IPS DF 4.7 (cell line): ENCODE measurements around the gene PRKRIP1.
"Not testable (repeated sequence)": the region's sequence is repeated elsewhere in the genome, so short reads cannot be mapped to it uniquely, and the experiment has no call there.

ENCODE experiments used
- DNase-seq: peaks from one replicate; pipeline ENCODE4 v3.0.0-alpha.2; 2013; ENCODE audit warnings: low spot score; ENCODE audit errors: extremely low read depth

PRKRIP1 gene

DNA sequence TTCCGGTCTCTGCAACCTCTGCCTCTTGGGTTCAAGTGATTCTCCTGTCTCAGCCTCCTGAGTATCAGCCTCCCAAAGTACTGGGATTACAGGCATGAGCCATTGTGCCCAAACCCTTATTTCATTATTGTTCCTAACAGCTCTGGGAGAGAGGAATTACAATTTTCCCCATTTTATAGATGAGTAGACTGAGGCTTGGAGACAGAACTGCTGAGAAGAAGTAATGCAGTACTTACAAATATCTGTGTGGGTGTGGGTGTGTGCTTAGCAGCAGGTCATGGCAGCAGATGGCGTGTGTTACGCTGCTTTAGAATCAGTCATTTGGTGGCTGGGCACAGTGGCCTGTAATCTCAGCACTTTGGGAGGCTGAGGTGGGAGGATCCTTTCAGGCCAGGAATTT is 7.4 kb downstream of the PRKRIP1 start:
- DNase-seq, result no peak

DNA sequence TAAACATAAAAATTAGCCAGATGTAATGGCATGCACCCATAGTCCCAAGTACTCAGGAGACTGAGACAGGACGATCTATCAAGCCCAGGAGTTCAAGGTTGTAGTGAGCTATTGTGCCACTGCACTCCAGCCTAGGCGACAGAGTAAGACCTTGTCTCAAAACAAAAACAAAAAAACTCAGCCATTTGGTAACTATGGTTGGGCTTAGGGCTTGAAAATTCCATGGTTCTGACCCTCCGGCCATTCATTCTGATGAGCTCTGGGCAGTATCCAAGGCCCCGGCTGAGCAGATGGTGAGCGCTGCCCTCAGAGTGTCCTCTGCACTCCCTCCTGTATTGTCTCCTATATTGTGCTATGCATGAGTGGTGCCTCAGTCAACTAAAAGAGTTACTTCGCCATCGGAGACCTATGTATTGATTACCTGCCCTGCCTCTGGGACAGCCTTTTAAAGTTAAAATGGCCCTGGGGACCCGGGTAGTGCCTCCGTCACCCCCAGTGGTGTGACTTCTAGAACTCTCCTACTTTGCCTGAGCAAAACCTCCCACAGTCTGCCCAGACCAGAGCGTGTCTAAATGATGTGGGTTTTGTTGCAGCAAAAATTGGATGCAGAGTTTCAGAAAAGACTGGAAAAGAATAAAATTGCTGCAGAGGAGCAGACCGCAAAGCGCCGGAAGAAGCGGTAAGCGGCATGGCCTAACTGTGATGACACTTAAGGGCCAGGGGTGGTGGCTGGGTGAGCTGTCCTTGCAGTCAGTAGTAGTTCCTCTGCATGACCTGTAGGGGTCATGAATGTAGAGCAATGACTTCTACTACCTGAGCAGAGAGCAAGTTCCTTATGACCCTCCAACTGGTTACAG is 8.1 kb downstream of the PRKRIP1 start:
- no peak for DNase-seq

- not testable (repeated sequence) for DNase-seq
These were observed 8.7 kb downstream of the PRKRIP1 start for GRCh38 chr7:102404862-102405188.

DNA sequence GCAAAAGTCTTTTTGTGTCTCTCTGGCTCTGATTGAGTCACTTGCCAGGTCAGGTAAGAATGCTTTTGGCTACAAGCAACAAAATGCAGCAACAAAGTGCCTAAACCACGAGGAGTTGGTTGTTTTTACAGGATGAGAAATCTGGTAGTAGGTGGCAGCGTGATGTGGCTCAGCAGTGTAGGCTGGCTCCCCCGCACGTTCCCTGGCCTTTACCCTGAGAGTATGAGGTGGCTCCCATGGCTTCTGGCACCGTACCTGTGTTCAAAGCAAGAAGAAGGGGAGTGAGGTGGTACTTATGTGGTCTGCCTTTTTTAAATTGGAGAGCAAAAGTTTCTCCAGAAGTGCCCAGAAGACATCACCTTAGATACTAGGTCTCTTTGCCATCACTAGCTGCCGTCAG is 11.7 kb downstream of the PRKRIP1 start:
- DNase-seq, result no peak

- not testable (repeated sequence) for DNase-seq
These were observed 12.4 kb downstream of the PRKRIP1 start for GRCh38 chr7:102408530-102408929.

DNA sequence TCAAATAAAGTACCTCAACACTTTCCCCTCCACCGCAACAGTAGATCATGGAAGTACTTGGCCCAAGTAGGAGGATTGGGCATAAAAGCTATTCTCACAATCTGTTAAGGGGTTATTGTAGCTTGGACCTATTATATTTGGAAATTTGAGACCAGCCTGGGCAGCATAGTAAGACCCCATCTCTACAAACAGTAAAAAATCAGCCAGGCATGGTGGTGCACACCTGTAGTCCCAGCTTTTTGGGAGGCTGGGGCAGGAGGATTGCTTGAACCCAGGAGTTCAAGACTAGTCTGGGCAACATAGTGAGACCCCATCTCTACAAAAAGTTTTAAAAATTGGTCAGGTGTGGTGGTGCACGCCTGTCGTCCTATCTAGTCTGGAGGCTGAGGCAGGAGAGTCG is 13.2 kb downstream of the PRKRIP1 start:
- no peak for DNase-seq

GRCh38 chr7:102410123-102410522 is 14.0 kb downstream of the PRKRIP1 start:
- DNase-seq, result no peak

DNA sequence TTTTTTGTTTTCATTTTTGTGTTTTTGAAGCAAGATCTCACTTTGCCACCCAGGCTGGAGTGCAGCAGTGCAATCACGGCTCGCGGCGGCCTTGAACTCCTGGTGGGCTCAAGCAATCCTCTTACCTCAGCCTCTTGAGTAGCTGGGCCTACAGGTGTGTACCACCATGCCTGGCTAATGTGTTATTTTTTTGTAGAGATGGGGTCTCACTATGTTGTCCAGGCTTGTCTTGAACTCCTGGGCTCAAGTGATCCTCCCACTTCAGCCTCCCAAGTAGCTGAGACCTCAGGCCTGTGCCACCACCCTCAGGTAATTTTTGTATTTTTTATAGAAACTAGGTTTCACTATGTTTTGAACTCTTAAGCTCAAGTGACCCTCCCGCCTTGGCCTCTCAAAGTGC is 14.8 kb downstream of the PRKRIP1 start:
- no peak for DNase-seq

DNA sequence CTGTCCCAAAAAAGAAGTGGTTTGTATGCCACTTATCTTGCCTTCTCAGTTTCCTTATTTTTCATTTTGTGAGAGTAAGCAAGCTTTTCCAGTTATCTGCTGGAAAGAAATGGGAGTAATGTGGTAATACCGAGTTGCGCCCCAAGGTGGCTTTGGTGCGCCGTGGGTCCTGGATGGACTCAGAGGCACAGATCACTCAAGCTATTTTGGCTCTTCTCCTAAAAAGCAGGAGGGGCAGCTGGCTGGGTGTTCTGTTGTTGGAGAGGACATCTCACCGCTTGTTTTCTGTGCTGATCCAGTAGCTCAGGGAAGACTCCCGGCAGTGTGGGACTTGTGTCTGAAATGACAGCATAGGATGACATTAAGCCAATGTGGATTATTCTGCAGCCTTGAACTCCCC is 16.4 kb downstream of the PRKRIP1 start:
- DNase-seq, result no peak

GRCh38 chr7:102413091-102413490 is 16.9 kb downstream of the PRKRIP1 start:
- DNase-seq, result no peak

DNA sequence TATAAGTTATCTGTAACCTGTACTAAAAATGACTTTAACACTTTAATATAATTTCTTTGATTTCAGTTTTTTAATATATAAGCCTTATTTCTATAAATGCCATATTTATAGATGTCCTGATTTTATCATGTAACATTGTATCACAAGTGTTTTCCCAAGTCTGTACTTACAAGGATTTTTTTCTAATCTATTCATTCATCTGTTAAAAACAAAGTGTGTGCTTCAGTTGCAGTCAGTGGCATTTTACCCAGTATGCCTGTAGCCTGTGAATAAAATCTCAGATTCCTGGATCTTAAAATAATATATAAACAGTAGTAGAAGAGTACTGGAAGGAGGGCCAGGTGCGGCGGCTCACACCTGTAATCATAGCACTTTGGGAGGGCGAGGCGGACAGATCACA is 17.4 kb downstream of the PRKRIP1 start:
- DNase-seq, result no peak

- no peak for DNase-seq
These were observed 19.6 kb downstream of the PRKRIP1 start for GRCh38 chr7:102415685-102416225.

DNA sequence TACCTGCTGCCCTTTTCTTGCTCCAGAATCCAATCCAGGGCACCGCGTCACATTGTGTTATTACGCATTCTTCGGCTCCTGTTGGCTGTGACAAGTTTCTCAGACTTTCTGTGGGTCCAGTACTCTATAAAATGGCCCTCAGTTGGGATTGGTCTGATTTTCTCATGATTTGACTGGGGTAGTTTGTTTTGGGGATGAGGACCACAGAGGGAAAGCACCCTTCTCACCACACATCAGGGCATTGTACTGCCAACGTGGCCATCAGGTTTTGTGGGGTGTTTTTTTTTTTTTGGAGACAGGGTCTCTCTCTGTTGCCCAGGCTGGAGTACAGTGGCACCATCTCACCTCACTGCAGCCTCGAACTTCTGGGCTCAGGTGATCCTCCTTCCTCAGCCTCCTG is 20.2 kb downstream of the PRKRIP1 start:
- no peak for DNase-seq

GRCh38 chr7:102417105-102417504 is 20.9 kb downstream of the PRKRIP1 start:
- no peak for DNase-seq

DNA sequence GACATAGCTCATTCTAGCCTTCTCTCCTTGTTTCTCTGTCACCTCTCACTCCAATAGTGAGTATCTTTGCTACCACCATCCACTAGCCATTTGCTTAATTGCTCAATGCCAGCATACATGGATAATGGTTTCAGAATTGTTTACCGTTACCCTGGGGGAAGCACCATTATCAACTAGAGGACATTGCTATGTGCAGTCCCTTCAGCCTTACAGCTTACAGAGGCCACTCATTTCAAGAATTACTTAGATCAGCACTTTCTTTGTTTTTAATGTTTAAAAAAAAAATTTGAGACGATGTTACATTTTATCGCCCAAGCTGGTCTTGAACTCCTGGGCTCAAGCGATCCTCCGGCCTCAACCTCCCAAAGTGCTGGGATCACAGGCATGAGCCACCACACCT is 22.4 kb downstream of the PRKRIP1 start:
- no peak for DNase-seq

GRCh38 chr7:102421706-102422240 is 25.6 kb downstream of the PRKRIP1 start:
- no peak for DNase-seq

GRCh38 chr7:102424129-102424551 is 28.0 kb downstream of the PRKRIP1 start:
- DNase-seq, result no peak

DNA sequence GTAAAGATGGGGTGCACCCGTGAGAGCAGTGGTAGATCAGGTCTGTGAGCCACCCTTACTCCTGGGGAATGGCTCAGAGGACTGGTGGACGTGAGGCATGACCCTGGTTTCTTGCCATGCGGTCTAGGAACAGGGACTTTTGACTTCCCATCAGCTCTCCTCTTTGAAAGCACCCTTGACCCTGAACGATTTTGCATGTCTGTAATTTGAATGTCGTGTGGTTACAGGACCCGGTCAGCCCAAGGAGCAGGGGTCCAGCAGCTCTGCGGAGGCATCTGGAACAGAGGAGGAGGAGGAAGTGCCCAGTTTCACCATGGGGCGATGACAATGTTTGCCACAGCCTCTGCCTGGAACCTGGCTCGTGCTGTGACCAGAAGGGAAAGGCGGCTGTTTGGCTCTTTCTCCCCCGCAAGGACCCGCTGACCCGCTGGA is 28.6 kb downstream of the PRKRIP1 start:
- DNase-seq, result no peak

DNA sequence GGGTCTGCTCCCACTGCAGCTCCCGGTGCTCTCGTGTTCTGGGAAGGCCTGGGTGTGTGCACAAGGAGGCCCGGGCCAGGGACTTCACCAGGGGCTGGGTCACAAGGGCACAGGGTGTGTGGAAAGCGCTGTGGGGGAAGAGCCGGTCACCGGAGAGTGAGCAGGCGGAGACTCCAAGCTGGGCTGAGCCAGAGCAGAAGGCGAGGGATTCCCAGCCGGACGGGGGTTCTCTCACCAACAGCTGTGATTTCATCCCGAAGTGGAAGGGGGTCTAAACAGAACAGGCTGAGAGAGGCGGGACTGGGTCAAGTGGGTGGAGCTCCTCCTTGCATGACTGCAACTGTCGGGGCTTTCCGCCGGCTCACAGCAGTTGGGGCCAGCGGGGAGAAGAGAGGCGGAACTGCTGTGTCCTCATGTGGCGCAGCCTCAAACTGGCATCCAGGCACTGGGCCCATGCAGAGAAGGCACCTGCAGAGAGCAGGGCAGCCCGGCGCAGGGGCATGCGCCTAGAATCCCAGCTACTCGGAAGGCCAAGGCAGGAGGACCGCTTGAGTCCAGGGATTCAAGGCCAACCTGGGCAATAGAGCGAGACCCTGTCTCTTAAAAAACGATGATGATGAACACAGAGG is 29.6 kb downstream of the PRKRIP1 start:
- DNase-seq, result no peak

GRCh38 chr7:102426268-102427018 is 30.3 kb downstream of the PRKRIP1 start:
- DNase-seq, result no peak

DNA sequence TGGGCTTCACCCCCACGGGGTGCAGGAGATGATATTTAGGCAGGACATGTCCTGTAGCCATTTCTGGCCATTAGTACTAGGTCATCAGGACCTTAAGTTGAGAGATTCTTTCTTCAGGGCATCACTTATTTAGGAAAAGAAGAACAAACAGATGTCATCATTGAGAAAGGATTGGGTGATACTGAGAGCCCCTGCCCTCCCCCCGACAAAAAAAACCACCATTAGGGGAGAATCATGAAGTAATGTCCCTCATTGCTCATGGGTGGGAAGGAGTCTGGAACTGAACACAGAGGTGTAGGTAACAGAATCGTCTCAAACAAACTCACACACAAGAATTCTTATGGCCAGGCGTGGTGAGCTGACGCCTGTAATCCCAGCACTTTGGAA is 30.8 kb downstream of the PRKRIP1 start:
- DNase-seq, result no peak
